Embryonic facial prominence (tissue), 1 donor: ENCODE measurements around the gene ZCCHC2.

ENCODE experiments used
- DNase-seq: peaks from one replicate; pipeline ENCODE4 v3.0.0-alpha.2; 2016; ENCODE audit errors: extremely low spot score

The ZCCHC2 gene

DNA sequence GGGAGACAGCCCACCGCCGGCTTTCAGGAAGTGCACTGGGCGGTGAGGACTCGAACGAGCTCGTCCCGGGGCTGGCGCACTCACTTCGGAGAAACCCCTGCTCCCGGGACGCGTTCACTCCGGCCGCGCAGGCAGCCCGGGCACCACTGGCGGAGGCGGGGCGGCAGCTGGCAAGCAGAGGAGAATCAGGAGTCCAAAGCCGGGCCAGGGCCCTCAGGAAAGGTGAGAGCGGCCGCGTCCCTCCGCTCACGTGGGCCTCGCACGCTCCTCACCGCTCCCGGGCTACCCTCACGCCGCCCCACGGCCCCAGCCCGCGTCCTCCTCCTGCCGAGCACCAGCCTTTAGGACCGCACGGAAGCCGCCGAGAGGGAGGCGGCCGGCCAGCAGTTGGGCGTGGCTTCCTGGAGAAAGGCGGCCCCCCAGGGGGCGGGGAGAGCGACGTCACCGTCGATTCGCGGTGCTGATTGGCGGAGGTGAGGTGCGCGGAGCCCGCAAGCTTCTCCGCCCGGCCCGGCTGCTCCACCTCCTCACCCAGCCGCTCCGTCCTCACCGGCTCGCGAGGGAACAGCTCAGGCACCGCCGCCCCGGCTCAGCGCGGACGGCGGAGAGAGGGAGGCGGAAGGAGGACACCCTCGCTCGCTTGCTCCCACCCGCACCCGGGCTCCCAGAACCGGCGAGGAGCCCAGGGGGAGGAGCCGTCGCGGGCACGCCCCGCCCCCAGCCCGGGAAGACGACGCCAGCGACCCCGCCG is at the start of gene ZCCHC2:
ZCCHC2 (plus strand) TSS at position 522 of the 751 bp plus-strand sequence. CDS start 400 bp downstream, outside the sequence.
- DNase-seq: peak; percentile 97

DNA sequence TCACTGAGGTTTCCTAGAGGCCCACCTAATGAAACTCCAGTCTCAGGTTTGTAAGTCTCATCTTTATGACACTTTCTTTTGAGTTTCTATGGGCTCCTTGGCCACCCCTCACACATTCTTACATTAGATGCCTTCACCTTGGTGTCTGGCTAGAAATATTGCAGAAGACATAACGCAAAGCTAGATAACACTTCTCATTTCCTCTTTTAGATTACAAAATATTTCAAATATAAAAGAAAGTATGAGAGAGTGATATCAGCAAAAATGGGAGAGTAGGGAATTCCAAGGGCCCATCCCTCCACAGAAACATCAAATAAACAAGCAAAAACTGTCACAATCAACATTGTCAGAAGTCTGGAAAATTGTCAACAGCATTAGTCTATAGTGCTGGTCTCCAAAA is 43.3 kb upstream of the ZCCHC2 start:
- DNase-seq: no peak

DNA sequence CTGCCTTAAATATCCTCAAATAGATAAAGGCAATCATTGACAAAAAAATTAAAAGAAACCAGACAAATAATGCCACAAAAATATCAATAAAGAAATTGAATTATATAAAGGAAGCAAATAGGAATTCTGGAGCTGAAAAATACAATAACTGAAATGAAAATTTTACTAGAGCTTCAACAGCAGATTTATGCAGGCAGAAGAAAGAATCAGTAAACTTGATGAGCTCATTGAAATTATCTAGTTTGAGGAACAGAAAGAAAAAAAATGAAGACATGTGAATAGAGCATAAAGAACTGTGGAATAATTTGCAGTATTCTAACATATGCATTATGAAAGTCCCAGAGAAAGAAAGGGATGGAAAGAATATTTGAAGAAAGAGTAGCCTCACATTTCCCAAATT is 41.9 kb upstream of the ZCCHC2 start:
- DNase-seq: no peak

DNA sequence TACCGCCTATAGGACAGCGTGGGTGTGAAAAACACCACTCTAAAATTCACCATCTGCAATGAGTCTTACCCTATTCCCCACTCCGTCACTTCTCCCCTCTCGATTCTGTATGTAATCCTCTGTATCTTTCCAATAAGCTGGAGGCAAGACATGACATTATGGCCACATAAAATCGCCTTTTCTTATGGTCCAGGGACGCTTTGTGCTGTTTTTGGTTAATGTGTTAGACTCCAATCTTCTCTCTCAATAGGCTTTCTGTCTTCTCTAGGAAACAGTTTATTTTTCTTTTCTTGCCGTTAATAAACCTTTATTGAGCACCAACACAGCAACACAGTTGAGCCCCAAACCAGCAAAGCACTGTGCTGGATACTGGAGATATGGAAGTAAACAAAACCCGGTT is 37.9 kb upstream of the ZCCHC2 start:
- no peak for DNase-seq

DNA sequence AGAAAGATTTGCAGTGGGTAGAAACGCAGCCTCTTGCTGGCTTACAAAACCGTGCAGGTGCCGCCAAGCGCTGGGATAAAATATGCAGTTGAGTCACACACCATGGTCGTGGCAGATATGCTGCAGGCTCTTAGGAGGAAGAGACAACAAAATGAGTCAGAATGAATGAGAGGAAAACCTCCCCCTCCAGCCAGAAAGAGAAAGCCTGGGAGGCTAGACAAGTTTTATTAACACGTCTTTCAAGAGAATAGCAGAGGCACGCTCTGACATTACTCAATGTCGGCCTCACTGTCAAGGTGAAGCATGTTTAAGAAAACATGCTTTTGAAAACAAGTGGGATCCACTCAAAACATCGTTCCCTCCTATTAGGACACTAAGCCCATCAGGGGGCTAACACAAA is 37.1 kb upstream of the ZCCHC2 start:
- DNase-seq: no peak

DNA sequence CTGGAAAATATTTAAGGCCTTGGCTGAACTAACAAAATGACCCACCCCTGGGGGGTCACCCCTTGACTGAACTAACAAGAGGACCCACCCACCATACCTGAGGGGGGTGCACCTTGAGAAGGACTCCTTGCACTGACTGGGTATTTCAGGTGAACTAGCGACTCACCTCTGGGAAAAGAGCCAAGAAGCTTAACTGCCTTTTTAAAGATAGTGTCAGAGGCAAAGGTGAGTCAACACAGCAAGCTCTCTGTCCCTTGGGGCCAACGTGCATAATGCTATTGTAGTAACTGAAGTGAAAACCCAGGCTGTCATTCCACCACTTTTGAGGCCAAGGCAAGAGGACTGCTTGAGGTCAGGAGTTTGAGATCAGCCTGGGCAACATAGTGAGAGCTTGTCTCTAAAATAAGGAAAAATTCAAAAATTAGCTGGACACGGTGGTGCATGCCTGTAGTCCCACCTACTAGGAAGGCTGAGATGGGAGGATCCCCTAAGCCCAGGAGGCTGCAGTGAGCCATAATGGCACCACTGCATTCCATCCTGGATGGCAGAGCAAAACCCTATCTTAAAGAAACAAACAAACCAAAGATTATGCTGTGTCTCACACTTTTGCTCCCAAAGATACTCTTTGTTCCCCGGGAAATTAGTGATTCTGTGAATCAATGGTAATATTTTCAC is 36.4 kb upstream of the ZCCHC2 start:
- no peak for DNase-seq

DNA sequence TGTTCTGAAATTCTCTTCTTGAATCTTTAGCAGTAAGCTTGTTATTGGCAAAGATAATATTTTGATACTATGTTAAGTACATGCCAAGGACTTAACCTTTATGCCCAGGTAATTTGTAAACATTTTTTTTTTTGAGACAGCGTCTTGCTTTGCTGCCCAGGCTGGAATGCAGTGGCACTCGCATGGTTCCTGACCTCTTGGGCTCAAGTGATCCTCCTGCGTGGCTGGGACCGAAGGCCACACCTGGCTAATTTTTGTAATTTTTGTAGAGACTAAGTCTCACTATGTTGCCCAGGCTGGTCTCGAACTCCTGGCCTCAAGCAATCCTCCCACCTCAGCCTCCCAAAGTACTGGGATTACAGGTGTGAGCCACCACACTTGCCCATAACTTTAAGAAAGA is 35.7 kb upstream of the ZCCHC2 start:
- no peak for DNase-seq

DNA sequence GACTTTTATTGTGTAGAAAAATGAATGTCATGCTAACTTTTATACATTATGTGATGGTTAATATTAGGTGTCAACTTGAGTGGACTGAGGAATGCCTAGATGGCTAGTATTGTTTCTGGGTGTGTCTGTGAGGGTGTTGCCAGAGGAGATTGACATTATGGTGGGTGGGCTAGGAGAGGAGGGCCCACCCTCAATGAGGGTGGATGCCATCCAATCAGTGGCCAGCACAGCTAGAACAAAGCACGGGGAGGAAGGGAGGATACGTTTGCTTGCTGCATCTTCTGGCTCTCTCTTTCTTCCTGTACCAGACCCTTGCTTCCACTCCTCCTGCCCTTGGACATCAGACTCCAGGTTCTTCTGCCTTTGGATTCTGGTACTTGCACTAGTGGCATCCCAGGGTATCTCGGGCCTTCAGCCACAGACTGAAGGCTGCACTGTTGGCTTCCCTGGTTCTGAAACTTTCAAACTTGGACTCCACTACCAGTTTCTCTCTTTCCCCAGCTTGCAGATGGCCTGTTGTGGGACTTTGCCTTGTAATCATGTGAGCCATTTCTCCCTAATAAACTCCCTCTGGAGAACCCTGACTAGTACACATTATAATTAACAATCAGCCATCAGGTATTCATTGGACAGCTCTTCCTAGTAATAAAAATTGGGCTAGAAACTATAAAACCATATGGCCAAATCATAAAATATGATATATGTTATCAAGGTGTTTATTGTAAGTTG is 31.7 kb upstream of the ZCCHC2 start:
- no peak for DNase-seq

DNA sequence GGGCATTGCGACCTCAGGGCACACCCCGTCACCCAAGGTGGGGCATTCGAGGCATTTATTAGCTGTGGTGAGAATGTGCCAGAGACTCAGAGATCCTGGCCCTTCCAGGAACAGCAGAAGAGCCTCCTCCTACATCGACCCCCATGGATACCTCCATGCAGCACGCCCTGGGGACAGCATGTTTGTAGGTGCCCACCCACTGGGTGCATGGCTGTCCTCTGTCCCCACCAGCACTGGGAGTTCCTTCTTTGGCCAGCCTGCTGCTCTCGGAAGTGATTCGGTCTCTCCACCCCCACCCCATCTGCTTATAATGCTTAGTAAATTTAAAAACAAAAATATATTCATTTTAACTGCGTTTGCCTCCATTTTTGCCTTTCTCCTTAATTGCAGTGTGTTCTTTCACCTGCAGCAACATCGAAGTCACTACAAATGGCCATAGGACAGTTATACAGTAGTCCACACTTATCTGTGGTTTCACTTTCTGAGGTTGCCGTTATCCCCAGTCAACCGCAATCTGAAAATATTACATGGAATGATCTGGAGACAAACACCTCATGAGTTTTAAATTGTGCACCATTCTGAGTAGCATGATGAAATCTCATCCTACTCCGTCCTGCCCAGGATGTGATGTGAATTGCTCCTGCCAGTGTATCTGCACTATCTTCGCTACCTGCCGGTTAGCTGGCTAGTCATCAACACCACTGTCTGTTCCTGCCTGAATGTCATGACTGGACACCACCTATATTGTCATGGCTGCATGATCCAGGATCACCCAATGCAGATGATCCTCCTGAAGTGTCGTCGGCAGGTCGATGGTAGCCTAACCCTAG is 29.6 kb upstream of the ZCCHC2 start:
- no peak for DNase-seq

DNA sequence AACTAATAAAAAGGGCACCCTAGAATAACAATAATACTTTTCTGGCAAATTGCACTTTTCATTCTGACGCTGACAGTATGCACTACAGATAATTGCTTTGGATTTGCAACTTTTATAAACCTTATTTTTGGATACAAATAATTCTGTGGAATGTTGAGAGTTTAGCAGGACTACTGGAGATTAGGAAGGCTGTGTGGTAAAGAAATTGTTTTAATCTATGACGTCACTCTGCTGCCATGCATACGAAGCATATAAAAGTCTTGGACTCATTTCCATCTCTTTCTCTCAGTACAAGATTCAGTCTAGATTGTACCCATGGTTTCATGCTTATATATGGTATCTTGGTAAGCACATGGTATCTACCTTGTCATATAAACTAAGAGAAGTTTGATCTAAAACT is 28.1 kb upstream of the ZCCHC2 start:
- DNase-seq: no peak

DNA sequence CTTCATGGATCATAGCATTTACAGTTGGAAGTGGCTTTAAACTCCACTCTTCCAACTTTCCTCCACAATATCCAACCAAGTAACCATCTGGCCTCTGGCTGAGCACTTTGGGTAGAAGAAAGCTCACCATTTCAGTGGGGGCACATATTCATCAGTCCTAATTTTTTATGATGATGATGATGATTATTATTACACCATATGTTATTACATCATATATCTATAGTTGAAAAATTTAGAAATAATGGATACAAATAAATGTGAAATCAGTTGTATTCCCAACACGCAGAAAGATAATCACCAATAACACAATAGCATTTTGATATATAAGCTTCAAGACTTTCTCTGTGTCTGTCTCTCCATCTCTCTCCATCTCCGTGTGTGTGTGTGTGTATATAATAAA is 26.6 kb upstream of the ZCCHC2 start:
- DNase-seq: no peak

DNA sequence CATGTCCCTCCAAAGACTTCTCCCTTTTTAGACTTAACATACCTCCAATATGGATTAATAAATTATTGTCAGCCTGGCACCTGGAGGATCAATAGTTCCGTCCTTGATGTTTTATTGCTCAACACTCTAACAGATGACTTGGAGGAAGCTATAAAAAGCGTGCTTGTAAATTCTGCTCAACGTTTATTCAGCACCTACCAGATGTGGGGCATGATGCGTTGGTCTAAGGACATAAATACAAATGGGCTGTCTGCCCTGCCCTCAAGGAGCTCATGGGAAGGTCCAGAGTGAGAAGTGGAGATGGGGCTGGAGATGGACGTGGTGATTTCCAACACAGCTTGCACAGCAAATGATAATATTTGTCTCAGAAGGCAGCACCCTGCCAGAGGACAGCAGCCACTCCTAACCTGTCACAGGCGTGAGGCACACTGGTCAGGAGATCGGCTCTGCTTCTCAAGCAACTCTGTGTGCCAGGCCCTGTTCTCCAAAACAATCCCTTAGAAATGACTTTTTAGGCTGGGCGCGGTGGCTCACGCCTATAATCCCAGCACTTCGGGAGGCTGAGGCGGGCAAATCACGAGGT is 25.5 kb upstream of the ZCCHC2 start:
- no peak for DNase-seq

DNA sequence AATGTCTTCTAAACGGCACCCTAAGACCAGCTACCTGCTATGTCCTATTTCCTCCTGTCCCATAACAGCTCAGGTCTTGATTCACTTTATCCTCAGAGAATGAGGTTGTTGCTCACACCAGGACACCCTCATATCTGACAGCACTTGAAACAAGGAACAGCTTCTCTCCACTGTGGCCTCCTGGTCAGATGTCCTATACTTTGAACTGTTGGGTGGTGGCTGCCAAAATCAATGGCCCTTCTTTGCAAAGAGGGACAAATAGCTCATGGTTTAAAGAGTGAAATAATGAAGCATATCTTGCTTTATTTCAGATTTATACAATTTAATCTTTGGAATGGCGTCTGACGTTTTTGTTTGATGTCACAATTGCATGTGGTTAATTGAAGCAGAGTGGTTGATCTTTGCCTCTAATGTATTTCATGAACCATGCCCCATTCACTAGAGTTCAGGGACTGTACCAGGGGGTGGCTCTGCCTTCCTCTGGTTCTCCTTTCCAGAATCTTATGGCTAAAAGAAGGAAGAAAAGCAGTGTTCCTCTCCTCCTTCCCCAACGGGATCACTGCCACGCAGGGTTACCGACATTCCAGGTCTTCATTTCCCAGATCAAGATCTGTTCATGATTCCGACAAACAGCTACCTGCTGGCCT is 24.1 kb upstream of the ZCCHC2 start:
- DNase-seq: no peak

DNA sequence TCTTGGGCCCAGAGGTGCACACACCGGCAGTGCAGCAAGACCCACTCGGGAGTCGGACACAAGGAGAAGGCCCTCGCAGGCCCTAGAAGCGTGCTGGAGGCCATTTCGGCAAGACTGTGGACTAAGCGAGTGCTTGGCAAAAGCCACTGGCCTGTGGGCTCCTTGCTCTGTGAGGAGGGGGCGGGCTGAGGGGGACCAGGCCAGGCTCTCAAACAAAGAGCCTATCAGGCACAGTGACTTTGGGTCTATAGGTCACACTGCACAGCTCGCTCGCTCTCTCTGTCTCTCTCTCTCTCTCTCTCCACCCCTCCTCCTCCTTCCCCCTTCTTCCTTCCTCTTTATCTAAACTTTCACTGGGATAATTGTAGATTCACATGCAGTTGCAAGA is 23.6 kb upstream of the ZCCHC2 start:
- no peak for DNase-seq

DNA sequence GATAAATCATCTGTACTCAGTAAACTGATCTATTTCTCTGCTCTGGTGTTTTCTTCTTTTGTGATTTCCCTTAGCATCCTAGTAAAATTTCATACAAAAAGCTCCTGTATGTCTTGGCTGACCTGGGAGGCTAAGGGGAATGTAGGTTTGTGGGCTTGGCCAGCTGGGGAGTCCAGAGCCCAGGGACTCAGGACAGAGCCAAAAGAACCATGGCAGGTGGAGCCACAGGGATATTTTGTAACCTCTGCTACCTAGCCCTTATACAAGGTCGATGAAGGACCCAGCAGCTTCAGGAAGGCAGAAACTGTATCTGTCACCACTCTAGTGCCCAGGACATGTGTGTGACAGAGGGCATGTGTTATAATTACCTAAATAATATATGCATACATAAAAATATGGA is 22.7 kb upstream of the ZCCHC2 start:
- DNase-seq: no peak

DNA sequence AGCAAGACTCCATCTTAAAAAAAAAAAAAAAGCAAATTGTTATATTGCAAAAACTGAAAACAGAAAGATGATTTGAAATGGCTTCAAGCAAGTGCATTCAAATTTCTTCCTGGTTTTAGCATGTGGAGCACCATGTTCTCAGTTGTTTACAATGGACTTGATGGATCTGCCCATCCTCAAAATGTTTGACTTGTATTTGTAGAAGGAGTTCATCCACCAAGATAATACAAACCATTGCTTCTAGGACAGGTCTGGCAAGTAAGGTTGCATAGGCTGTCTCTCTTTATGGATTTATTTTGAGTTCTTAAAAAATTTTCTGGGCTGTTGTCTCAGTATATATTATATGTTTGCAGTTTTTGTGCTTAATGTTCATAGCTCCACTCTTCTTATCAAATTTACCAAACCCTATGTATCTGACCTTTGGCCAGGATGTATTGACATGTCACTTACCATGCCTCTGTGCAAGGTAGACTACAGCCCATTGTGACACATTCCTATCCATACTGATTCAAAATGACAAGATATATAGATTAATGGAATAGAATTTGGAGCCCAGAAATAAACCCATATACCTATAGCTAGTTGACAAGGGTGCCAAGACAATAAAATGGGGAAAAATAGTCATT is 21.7 kb upstream of the ZCCHC2 start:
- DNase-seq: no peak

DNA sequence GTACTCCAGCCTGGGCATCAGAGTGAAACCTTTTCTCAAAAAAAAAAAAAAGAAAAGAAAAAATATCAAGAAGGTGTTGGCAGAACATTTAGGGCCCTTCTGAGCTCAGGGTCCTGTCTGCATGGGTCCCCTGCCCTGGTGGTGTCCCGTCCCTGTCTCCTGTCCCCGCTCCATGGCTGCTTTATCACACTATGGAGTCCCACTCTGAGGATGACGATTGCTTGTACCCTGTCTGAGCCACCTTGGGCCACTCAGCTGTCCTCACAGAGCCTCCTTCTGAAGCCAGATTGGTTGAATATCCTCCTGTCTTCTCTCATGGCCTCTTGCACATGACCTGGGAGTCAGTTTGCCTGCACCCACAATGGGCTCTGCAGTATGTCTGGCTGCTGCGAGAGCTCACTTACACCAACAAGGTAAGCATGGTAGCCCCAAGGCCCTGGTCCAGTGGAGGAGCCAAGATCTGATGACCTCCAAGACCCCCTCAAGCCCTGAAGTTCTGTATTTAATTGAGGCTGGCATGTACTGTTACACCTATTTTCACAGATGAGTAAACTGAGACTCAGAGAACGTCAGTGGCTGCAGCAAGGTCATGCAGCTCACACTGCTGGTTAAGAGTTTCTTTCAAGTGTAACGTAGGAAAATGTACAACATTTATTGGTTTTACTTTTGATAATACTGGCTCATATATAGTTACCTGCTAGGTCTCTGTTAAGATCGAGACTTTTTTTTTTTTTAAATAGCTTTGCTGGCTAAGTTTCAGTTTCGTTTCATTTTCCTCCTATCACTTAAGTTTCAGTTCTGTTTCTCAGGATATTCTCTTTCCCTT is 16.9 kb upstream of the ZCCHC2 start:
- no peak for DNase-seq

DNA sequence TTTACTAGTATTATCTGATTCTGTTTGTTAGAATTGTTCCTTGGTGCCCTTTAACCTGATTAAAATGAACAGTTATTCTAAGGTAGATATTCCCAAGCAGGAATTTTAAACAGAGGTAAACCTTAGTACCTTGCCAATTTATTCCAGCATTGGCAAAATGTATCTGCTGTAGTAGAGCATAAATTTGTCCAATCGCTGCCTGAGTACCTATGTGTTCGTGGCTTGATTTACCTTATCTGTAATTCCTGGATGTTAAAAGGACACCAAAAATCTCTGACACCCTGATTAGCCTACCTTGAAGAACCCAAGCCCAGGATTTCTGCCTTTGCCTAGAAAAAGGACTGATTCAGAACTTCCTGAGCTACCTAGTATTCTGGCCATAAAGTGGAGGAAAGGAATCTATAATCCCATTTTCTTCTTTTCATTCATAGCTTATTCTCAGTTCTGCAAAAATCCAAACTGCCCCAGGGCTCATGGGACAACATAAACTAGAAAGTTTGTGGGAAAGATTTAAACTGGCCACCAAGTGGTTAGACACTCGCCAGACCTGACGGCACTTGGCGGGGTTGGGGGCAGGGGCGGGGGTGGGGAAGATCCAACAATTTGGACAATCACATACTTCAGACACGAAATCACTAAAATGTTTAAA is 16.2 kb upstream of the ZCCHC2 start:
- DNase-seq: no peak

DNA sequence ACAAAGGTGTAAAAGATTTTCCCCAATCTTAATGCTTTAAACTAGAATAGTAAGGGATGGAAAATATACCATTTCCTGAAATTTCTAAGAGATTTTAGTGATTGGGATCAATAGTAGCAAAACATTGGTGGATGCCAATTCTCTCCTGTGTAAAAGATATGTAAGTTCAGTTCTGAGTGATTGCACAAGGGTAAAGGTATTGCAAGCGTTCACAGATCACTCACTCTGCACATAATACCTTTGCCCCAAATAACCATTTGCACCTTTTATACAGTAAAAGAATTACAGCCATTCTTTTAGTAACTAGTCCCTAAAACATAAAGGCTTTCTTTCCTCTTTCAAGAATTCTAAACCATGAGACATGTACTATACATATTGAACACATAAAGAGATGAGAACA is 13.0 kb upstream of the ZCCHC2 start:
- no peak for DNase-seq
